CD4-positive, alpha-beta T cell (primary cell): Measurements from ENCODE around the gene ACAP3. TPM values are rescaled to one million over a fixed set of nuclear protein-coding genes. Genes with fewer than 3 reads are reported as not detected.

Experiments
- ATAC-seq: fragments of 200-7000 bp; cut with Tn5 transposase; one replicate; pipeline ENCODE4 v1.10.0; 2022; ENCODE audit warnings: mild to moderate bottlenecking; ENCODE audit not compliant: poor library complexity
- CTCF ChIA-PET: fragments of 350-600 bp; sonication (Branson Sonifier 250); formaldehyde crosslinking; loops from one replicate; lab custom pipeline; 2021; ENCODE audit warnings: antibody characterized with exemption, inconsistent platforms; lab: Charles Lee
- POLR2A ChIA-PET: fragments of 350-600 bp; sonication (Branson Sonifier 250); formaldehyde crosslinking; loops from one replicate; lab custom pipeline; 2021; ENCODE audit warnings: antibody characterized with exemption, inconsistent platforms; lab: Charles Lee
- DNase-seq, 14 experiments: peaks; one replicate each; pipeline ENCODE4 v3.0.0-alpha.2; 2013 to 2020; ENCODE audit warnings: mixed read lengths in 2 of 14
- H3K27ac ChIP-seq, 2 donors: one replicate each; pipeline versions ENCODE4 v1.5.1 to v1.7.0; 2013; ENCODE audit warnings: low read length in 2 of 2, low read depth in 1 of 2, mild to moderate bottlenecking in 1 of 2
- H3K27me3 ChIP-seq, 2 experiments: 1 replicate in 1 of 2; 2 replicates in 1 of 2; pipeline versions ENCODE4 v1.6.1 to v1.7.0; 2013; ENCODE audit warnings: low read length in 2 of 2, control low read depth in 1 of 2, mild to moderate bottlenecking in 1 of 2, moderate library complexity in 1 of 2; ENCODE audit not compliant: insufficient read depth in 2 of 2, control insufficient read depth in 1 of 2
- H3K36me3 ChIP-seq: one replicate; pipeline ENCODE4 v1.6.1; 2013; ENCODE audit warnings: low read length, control low read depth; ENCODE audit not compliant: insufficient read depth
- H3K4me1 ChIP-seq: one replicate; pipeline ENCODE4 v1.6.1; 2013; ENCODE audit warnings: low read length, control low read depth; ENCODE audit not compliant: insufficient read depth
- H3K4me3 ChIP-seq: one replicate; pipeline ENCODE4 v1.5.1; 2013; ENCODE audit warnings: mild to moderate bottlenecking, low read length, moderate library complexity
- H3K9me3 ChIP-seq, 2 experiments: 1 replicate in 1 of 2; 2 replicates in 1 of 2; pipeline versions ENCODE4 v1.6.1 to v1.7.0; 2013; ENCODE audit warnings: low read length in 2 of 2, mild to moderate bottlenecking in 2 of 2, control low read depth in 1 of 2, moderate library complexity in 1 of 2; ENCODE audit not compliant: control insufficient read depth in 1 of 2, insufficient read depth in 1 of 2
- H3K27ac Mint-ChIP-seq: one replicate; pipeline ENCODE4 v1.8.0; 2020; ENCODE audit warnings: mixed read lengths
- H3K27me3 Mint-ChIP-seq: one replicate; pipeline ENCODE4 v1.8.0; 2021; ENCODE audit warnings: mixed read lengths
- H3K36me3 Mint-ChIP-seq: one replicate; pipeline ENCODE4 v1.8.0; 2021; ENCODE audit warnings: low read depth, mixed read lengths
- H3K4me1 Mint-ChIP-seq: one replicate; pipeline ENCODE4 v1.8.0; 2021; ENCODE audit warnings: low read depth, mixed read lengths
- H3K4me3 Mint-ChIP-seq: one replicate; pipeline ENCODE4 v1.8.0; 2020; ENCODE audit warnings: mild to moderate bottlenecking, mixed read lengths
- H3K9me3 Mint-ChIP-seq: one replicate; pipeline ENCODE4 v1.8.0; 2020; ENCODE audit warnings: mixed read lengths
- intact Hi-C, 2 experiments: fragments of 100-400 bp; cut with DNase I in 1 of 2; cut with micrococcal nuclease in 1 of 2; formaldehyde crosslinking; loops; one replicate each; pipeline versions ENCODE4 v1.15.1 to v1.9.0; 2023 to 2025; cut with DNase I, micrococcal nuclease
- total RNA-seq, 174 experiments: library from RNA in 2 of 174; stranded (reverse) in 2 of 174; gene quantifications; one replicate each; pipeline ENCODE4 v1.2.3 and lab custom pipeline; 2021 to 2026
- TF ChIP-seq, protein P1 (sequence below): fragments of 200-600 bp; IDR thresholded peaks from one replicate; pipeline ENCODE4 v1.8.0; 2022; ENCODE audit warnings: antibody characterized with exemption, mild to moderate bottlenecking

The ACAP3 gene
- total RNA-seq, 2 experiments from 2014 or later = 45.3 to 46.4 TPM

- Mint-ChIP-seq H3K4me1 (no peaks in the 10 kb centered on the region), H3K9me3 (no peaks in the 10 kb centered on the region), H3K27ac (no peak overlapping the region), H3K27me3 (no peaks in the 10 kb centered on the region), H3K36me3 (no peaks in the 10 kb centered on the region), H3K4me3 (no peak overlapping the region)
- Histone ChIP-seq H3K27ac (no peak overlapping the region), H3K4me1 (peaks cover under 1% of the 10 kb centered on the region), H3K27me3 (no peaks in the 10 kb centered on the region), H3K36me3 (no peaks in the 10 kb centered on the region), H3K4me3 (no peak overlapping the region), H3K9me3 (peaks cover 0 to 3% of the 10 kb centered on the region in 2 experiments)
- ChIA-PET CTCF (no interaction called here), POLR2A (no interaction called here)
- intact Hi-C loops = no loop called here
- TF ChIP-seq, protein P1, sequence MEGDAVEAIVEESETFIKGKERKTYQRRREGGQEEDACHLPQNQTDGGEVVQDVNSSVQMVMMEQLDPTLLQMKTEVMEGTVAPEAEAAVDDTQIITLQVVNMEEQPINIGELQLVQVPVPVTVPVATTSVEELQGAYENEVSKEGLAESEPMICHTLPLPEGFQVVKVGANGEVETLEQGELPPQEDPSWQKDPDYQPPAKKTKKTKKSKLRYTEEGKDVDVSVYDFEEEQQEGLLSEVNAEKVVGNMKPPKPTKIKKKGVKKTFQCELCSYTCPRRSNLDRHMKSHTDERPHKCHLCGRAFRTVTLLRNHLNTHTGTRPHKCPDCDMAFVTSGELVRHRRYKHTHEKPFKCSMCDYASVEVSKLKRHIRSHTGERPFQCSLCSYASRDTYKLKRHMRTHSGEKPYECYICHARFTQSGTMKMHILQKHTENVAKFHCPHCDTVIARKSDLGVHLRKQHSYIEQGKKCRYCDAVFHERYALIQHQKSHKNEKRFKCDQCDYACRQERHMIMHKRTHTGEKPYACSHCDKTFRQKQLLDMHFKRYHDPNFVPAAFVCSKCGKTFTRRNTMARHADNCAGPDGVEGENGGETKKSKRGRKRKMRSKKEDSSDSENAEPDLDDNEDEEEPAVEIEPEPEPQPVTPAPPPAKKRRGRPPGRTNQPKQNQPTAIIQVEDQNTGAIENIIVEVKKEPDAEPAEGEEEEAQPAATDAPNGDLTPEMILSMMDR = no peak
- no peak for ATAC-seq
- no peak for DNase-seq
Measured at GRCh38 chr1:1285102-1285571, 22.6 kb downstream of the ACAP3 start.

DNA sequence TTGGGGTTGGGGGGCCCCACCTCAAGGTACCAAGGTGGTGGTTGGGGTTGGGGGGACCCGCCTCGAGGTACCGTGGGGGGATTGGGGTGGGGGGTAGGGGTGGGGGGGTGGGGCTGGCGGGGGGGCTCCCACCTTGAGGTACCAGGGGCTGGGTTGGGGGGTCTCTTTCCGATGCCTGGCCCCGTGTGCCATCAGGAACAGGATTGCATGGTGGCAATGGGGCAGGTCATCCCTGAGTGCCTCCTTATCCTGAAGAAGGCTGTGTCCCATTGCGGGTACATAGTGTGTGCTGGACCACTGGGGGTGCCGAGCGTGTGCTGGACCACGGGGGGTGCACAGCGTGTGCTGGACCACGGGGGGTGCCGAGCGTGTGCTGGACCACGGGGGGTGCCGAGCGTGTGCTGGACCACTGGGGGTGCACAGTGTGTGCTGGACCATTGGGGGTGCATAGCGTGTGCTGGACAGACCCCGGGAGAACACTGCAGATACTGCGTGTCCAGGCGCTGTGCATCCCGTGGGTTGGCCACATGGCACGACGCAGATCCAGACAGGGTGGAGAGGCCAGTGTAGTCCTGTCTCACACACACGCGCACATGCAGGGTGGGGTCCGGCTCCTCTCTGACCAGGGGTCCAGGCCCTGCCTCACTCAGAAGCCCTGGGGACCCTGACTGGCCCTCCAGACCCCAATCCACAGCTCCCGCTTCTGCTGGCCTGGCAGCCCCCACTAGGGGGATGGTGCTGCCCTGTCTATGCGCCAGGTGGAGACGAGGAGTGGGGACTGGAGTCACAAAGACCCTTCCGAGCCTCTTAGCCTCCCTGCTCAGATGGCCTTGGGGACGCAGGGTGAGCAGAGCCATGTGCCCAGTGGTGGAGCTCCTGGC lies 23.3 kb downstream of the ACAP3 start:
- POLR2A ChIA-PET = no interaction called here

GRCh38 chr1:1283821-1284220 lies 23.9 kb downstream of the ACAP3 start:
- H3K27me3 Mint-ChIP-seq = no peaks in the 10 kb centered on the region
- no peak overlapping the region for H3K4me3 ChIP-seq
- H3K27ac Mint-ChIP-seq = no peak overlapping the region
- DNase-seq = no peak
- H3K27ac ChIP-seq = no peak overlapping the region
- POLR2A ChIA-PET = interaction anchor here (0.6 kb wide), 1 partner anchor 105 kb away, joined by 3 read pairs; no protein-coding TSS in a partner anchor
- CTCF ChIA-PET = no interaction called here
- H3K27me3 ChIP-seq = no peaks in the 10 kb centered on the region
- H3K36me3 ChIP-seq = no peaks in the 10 kb centered on the region
- no peak overlapping the region for H3K4me3 Mint-ChIP-seq
- ATAC-seq = no peak
- TF ChIP-seq, protein P1 = no peak
- intact Hi-C loops = no loop called here
- no peaks in the 10 kb centered on the region for H3K36me3 Mint-ChIP-seq
- H3K9me3 Mint-ChIP-seq = no peaks in the 10 kb centered on the region
- peaks cover 0 to 3% of the 10 kb centered on the region in 2 experiments for H3K9me3 ChIP-seq
- no peaks in the 10 kb centered on the region for H3K4me1 Mint-ChIP-seq
- no peaks in the 10 kb centered on the region for H3K4me1 ChIP-seq

More for the DNA sequence above, 23.3 kb downstream of the ACAP3 start:
- H3K27ac ChIP-seq = no peak overlapping the region
- Mint-ChIP-seq H3K27me3 (no peaks in the 10 kb centered on the region), H3K4me1 (no peaks in the 10 kb centered on the region), H3K36me3 (no peaks in the 10 kb centered on the region), H3K27ac (no peak overlapping the region), H3K4me3 (no peak overlapping the region), H3K9me3 (no peaks in the 10 kb centered on the region)
- H3K4me3 ChIP-seq = no peak overlapping the region
- no peaks in the 10 kb centered on the region for H3K4me1 ChIP-seq
- TF ChIP-seq, protein P1 = no peak
- H3K27me3 ChIP-seq = no peaks in the 10 kb centered on the region
- DNase-seq (peak in 1 of 14 experiments; percentile 25), ATAC-seq (no peak)
- peaks cover 0 to 3% of the 10 kb centered on the region in 2 experiments for H3K9me3 ChIP-seq
- intact Hi-C loops = no loop called here
- CTCF ChIA-PET = no interaction called here
- H3K36me3 ChIP-seq = no peaks in the 10 kb centered on the region
